ENCODE data around the gene TUFT1. TPM values are rescaled to one million over a fixed set of nuclear protein-coding genes. Genes with fewer than 3 reads are reported as not detected.

TUFT1 gene
- polyA plus RNA-seq, 1 donor from 2014 or later = 25.8 TPM

DNA sequence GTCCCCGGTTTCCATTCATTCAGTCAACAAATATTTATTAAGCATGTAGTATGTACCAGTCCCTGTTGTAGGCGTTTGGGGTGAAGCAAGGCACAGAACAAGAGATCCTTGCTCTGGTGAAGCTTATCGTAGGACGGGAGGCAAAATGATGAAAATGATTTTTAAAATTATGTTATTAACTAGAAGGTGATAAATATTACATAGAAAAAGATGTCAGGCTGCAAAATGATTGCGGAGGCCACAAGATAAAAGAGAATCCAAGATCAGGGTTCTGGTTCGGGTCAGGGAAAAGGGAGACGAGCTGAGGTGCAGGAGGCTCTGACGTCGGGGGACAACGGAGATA is 29.5 kb upstream of the TUFT1 start:
- Histone ChIP-seq H3K27me3 (ENCODE audit: insufficient read depth, low read depth, low read length) (peaks cover 13% of the 10 kb centered on the region), H3K9me2 (ENCODE audit: insufficient read depth, low read length) (no peaks in the 10 kb centered on the region), H3F3A (ENCODE audit: insufficient read depth, low read length, poor library complexity, severe bottlenecking) (peaks cover 9% of the 10 kb centered on the region), H4K20me1 (ENCODE audit: insufficient read depth) (no peaks in the 10 kb centered on the region), H3K4me2 (ENCODE audit: low read length) (peak overlapping the region; percentile 75), H3K36me3 (ENCODE audit: insufficient read depth, low read length) (no peaks in the 10 kb centered on the region), H3K9ac (ENCODE audit: low read length) (peak overlapping the region; percentile 91), H3K79me2 (replicated peaks; ENCODE audit: insufficient read depth, low read length) (no peaks in the 10 kb centered on the region), H3K4me3 (ENCODE audit: low read length) (peak overlapping the region; percentile 90), H3K9me3 (ENCODE audit: low read length) (no peaks in the 10 kb centered on the region), H3K27ac (ENCODE audit: low read length) (peak overlapping the region; percentile 89), H2AFZ (ENCODE audit: low read depth, low read length) (peak overlapping the region; percentile 97)
- no peak for TF ChIP-seq EP300 (conservative IDR thresholded peaks at IDR 0.05; ENCODE audit: poor library complexity, severe bottlenecking)
- no peak for TF ChIP-seq TAF1 (IDR thresholded peaks at IDR 0.05; ENCODE audit: low read depth)
- no peak for TF ChIP-seq RAD21 (conservative IDR thresholded peaks at IDR 0.05)
- TF ChIP-seq, protein P1, sequence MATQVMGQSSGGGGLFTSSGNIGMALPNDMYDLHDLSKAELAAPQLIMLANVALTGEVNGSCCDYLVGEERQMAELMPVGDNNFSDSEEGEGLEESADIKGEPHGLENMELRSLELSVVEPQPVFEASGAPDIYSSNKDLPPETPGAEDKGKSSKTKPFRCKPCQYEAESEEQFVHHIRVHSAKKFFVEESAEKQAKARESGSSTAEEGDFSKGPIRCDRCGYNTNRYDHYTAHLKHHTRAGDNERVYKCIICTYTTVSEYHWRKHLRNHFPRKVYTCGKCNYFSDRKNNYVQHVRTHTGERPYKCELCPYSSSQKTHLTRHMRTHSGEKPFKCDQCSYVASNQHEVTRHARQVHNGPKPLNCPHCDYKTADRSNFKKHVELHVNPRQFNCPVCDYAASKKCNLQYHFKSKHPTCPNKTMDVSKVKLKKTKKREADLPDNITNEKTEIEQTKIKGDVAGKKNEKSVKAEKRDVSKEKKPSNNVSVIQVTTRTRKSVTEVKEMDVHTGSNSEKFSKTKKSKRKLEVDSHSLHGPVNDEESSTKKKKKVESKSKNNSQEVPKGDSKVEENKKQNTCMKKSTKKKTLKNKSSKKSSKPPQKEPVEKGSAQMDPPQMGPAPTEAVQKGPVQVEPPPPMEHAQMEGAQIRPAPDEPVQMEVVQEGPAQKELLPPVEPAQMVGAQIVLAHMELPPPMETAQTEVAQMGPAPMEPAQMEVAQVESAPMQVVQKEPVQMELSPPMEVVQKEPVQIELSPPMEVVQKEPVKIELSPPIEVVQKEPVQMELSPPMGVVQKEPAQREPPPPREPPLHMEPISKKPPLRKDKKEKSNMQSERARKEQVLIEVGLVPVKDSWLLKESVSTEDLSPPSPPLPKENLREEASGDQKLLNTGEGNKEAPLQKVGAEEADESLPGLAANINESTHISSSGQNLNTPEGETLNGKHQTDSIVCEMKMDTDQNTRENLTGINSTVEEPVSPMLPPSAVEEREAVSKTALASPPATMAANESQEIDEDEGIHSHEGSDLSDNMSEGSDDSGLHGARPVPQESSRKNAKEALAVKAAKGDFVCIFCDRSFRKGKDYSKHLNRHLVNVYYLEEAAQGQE (IDR thresholded peaks at IDR 0.05; ENCODE audit: borderline replicate concordance) = no peak
- peak; percentile 23 for TF ChIP-seq SMC3 (conservative IDR thresholded peaks at IDR 0.05; ENCODE audit: poor library complexity)
- no peak for TF ChIP-seq MXI1 (conservative IDR thresholded peaks at IDR 0.05; ENCODE audit: poor library complexity, severe bottlenecking)
- TF ChIP-seq POLR2AphosphoS5 (IDR thresholded peaks at IDR 0.05) = no peak
- TF ChIP-seq EZH2 (IDR thresholded peaks at IDR 0.05; ENCODE audit: borderline replicate concordance, insufficient read depth, low read length, poor library complexity, severe bottlenecking) = no peak

DNA sequence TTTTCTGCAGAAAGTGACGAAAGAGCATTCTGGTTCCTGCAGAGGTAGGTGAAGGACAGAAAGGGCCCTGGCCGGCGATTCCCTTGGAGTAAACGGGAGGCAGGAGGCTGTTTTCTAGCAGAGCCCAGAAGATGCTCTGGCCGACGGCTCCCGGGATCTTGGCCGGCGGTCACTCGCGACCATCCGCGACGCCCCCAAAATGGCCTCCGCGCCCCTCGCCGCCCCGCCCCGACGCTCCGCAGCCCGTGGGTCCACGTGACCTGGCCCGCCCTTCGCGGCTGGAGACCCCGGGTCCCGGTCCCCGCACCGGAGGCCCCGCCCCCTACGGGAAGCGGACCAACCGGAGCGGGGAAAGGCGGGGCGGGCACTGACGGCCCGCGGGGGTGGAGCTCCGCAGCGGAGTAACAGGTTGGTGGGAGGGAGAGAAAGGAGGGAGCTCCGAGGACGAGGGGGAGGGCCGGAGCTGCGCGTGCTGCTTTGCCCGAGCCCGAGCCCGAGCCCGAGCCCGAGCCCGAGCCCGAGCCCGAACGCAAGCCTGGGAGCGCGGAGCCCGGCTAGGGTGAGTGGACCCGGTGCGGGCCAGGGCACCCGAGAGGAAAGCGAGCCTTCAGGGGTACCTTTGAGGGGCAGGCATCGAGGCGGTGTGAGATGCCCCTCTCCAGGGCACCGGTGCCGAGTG is 29.0 kb upstream of the TUFT1 start, which contains the start of gene CGN:
Gene CGN (plus strand): TSS at position 431 of the 679 bp plus-strand sequence. CDS start 7,133 bp downstream, outside the sequence.
- peak within 1 kb of the TSS; percentile 90 for H3K4me3 ChIP-seq (ENCODE audit: low read length)
- H3F3A ChIP-seq (ENCODE audit: insufficient read depth, low read length, poor library complexity, severe bottlenecking) = peaks cover 9% of the 10 kb centered on the region
- H2AFZ ChIP-seq (ENCODE audit: low read depth, low read length) = peak within 1 kb of the TSS; percentile 97
- H3K4me2 ChIP-seq (ENCODE audit: low read length) = peak within 1 kb of the TSS; percentile 93
- H3K9ac ChIP-seq (ENCODE audit: low read length) = peak within 1 kb of the TSS; percentile 91
- no peaks in the 10 kb centered on the region for H3K36me3 ChIP-seq (ENCODE audit: insufficient read depth, low read length)
- H3K27ac ChIP-seq (ENCODE audit: low read length) = peak within 1 kb of the TSS; percentile 89
- no peak for TF ChIP-seq SMC3 (conservative IDR thresholded peaks at IDR 0.05; ENCODE audit: poor library complexity)
- no peak for TF ChIP-seq RAD21 (conservative IDR thresholded peaks at IDR 0.05)
- TF ChIP-seq EZH2 (IDR thresholded peaks at IDR 0.05; ENCODE audit: borderline replicate concordance, insufficient read depth, low read length, poor library complexity, severe bottlenecking) = no peak
- peak; percentile 66 for TF ChIP-seq EP300 (conservative IDR thresholded peaks at IDR 0.05; ENCODE audit: poor library complexity, severe bottlenecking)
- TF ChIP-seq, protein P2, sequence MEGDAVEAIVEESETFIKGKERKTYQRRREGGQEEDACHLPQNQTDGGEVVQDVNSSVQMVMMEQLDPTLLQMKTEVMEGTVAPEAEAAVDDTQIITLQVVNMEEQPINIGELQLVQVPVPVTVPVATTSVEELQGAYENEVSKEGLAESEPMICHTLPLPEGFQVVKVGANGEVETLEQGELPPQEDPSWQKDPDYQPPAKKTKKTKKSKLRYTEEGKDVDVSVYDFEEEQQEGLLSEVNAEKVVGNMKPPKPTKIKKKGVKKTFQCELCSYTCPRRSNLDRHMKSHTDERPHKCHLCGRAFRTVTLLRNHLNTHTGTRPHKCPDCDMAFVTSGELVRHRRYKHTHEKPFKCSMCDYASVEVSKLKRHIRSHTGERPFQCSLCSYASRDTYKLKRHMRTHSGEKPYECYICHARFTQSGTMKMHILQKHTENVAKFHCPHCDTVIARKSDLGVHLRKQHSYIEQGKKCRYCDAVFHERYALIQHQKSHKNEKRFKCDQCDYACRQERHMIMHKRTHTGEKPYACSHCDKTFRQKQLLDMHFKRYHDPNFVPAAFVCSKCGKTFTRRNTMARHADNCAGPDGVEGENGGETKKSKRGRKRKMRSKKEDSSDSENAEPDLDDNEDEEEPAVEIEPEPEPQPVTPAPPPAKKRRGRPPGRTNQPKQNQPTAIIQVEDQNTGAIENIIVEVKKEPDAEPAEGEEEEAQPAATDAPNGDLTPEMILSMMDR (IDR thresholded peaks at IDR 0.05; ENCODE audit: poor library complexity, severe bottlenecking) = no peak
- peak; percentile 73 for TF ChIP-seq MXI1 (conservative IDR thresholded peaks at IDR 0.05; ENCODE audit: poor library complexity, severe bottlenecking)
- peak; percentile 94 for TF ChIP-seq POLR2AphosphoS5 (IDR thresholded peaks at IDR 0.05)
- peak; percentile 75 for TF ChIP-seq TAF1 (IDR thresholded peaks at IDR 0.05; ENCODE audit: low read depth)
- TF ChIP-seq, protein P1 (IDR thresholded peaks at IDR 0.05; ENCODE audit: borderline replicate concordance) = peak; percentile 70
- H4K20me1 ChIP-seq (ENCODE audit: insufficient read depth) = no peaks in the 10 kb centered on the region
- peaks cover 13% of the 10 kb centered on the region for H3K27me3 ChIP-seq (ENCODE audit: insufficient read depth, low read depth, low read length)
- no peaks in the 10 kb centered on the region for H3K9me2 ChIP-seq (ENCODE audit: insufficient read depth, low read length)
- no peaks in the 10 kb centered on the region for H3K79me2 ChIP-seq (replicated peaks; ENCODE audit: insufficient read depth, low read length)
- no peaks in the 10 kb centered on the region for H3K9me3 ChIP-seq (ENCODE audit: low read length)
